CD4-positive, alpha-beta T cell treated with Interleukin-17A for 4 hours (primary cell): ENCODE results near the gene PLXNA4.

Experiments used
- DNase-seq: peaks from one replicate; pipeline ENCODE4 v3.0.0-alpha.2; 2020; ENCODE audit warnings: mixed read lengths

PLXNA4 gene

DNA sequence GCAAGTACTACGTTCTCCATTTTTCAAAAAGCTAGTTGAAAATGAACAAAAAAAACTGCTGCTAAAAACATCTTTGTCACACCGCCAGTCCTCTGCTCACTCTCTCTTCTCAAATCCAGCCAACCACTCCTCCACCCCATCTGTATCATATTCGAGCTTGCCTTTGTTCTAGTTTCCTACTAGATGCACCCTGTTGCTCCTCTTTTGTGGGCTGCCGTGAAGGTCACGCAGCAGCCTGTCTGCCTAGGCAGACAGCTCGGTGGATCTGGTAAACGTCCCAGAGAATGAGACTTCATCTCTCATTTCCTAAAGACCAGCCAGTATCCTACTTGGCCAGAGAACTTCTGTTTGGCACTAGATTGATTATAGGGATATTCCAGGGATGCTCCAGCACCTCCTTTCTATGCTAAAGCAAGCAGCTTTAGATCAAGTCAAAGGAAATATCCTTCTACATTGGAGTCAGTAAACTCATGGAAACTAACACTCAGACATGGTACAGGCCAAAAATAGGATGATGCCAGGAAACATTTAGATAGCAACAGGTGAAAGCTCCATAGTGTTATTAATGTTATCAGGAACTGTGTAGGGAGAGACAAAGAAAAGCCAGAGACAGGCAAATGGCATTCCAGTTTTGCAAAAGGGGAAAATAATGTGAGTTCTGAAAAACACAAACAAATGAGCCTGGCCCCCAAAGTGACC is 8.7 kb upstream of the PLXNA4 start:
- DNase-seq = no peak

DNA sequence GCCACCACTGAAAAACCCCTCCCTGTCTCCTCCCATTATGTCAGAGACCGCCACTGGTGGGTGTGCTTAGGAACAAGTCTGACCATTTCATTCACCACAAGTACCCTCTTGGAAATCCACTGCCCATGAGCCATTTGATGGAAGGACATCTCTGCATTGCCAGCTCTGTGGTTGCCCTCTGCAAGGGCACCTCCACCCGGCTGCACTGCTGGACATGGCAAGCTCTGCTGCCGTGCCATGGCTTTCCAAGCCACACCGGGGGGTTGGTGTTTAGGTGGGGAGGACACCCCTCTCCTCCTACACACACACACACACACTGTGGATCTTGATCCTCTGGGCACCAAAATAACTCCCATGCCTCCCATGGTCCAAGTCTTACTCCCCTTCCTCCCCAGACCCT is 5.2 kb upstream of the PLXNA4 start:
- DNase-seq = no peak

DNA sequence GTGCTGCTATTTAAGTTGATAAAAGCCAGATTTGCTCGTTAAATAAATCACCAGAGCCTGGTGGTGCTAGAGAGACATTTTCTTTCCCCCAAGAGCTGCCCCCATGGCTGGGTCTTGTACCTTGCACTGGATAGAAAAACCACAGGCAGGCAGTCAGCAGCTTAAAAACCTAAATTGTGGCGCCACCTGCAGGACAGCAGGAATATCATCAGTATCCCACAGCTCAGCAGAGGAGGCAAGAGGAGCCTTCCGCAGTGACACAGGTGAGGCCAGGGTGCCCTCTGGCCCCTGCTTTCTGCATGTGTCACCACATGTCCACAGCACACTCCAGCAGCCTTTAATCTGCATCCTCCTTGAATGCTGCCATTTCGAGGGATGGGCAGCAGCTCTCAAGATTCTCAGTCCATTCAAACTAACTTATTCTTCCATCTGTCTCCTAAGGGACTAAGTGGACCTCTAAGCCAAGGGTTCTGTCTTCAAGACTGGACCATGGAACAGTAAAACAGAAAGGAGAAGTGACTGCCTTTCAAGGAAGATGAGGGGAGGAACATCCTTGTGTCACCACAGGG is 4.5 kb upstream of the PLXNA4 start:
- peak; percentile 82 for DNase-seq

DNA sequence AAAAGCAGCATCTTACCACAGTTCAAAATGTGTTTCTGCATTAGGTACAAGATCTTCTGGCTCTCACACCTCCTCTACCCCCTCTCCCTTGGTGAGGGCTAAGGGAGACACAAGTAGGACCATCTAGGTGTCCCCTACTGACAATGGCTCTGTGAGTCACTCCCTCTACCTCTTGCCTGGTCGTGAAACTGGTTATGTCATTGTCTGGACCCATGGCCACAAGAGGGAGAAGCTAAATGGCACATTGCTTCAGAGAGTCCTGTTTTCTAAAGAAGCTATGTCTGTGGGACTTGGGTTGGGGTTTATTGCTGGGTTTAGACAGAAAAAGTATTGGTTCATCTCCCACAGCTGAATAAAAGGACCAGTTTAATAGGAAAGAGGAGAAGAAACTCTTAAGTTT is 4.0 kb upstream of the PLXNA4 start:
- DNase-seq = no peak

DNA sequence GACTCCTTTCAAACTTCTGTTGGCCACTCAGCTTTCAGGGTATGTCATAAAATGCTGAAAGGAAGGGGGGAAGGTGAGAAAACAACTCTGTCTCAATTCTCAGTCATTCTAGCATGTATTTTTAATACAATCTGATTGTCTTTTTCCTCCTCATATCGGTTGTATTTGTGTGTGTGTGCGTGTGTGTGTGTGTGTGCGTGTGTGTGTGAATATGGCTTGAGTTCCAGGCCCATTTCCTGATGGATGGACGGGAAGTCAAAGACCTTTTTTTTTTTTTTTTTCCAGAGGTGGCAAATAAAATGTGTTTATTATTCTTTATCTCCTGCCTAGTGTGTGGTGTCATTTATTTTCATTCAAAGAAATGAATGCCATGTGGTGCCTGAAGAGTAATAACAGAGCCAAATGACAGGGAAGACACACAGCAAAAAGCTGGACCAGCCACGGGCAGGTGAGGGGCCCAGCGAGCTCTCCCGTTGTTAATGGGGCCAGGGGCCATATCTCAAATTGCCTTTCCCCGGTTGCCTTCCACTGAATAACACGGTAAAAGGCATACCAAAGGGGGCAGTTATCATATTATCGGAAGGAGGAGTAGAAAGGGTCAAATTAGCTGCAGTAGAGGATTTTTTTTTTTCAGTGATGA is 3.1 kb upstream of the PLXNA4 start:
- no peak for DNase-seq

DNA sequence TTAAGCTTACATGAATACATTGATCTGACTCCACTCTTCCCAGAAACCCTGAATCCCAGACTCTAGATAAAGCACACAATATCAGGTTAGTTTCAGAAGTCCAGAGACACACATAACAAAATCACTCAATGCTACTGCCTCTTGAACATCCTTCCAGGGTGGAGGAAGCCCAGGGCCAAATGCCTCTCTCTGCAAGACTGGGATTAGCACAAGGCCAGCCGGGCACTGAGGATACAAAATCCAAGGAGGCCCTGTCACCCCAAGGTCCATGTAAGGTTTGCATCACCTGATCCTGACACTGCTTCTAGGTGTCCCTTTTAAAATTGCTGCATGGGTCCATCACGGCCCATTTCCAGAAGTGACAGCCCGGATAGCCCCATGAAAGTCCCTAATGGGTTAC is 2.6 kb upstream of the PLXNA4 start:
- no peak for DNase-seq

DNA sequence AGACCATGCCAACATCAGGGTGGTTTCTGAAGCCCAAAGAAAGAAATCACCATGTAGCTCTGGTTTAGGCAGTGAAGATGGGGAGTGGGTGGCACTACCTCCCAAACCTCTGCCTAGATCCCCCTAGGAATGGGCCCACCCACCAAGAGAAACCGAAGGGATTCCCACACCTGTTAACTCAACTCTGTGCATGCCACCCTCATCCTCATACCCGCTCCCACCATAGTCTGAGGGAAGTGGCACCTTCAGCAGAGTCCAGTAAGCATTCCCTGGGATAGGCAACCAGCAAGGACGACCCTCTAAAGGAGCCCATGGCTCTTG is 1.7 kb upstream of the PLXNA4 start:
- DNase-seq = no peak

DNA sequence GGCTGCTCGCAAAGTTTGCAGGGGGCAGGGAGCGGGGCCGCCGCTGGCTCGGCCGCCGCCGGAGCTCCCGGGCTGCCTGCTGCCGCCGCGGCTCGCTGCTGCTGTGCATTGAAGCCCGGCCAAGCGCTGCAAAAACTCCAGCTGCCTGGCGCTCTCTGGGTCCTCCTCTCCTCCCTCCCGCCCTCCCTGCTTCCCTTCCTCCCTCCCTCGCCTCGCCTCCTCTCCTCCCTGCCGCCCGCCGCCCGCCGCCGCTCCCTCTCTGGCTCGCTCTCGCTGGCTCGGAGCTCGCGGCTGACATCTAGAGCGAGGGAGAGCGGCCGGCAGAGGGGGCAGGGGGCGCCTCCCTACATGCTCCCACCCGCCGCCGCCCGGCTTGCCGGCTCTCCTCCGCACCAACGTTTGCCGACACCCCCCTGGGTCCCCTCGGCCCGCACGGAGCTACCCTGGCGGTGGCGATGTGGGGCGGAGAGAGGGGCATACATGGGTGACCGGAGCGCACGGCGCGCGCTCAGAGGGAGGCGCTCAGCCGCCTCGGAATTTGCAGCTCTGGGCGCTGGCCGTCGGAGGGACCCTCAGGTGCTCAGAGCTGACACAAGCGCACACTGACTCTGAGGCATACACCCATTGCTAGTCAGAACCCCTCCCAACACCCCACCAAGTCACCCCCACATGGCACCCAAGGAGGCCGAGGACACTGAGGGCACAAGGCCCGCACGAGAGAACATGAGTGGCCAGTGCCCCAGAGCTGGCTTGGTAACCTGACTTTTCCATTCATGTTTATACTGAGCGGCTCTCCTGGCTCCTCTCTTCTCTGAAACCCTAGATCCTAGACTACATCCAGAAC is 1.2 kb upstream of the PLXNA4 start:
- peak; percentile 15 for DNase-seq

DNA sequence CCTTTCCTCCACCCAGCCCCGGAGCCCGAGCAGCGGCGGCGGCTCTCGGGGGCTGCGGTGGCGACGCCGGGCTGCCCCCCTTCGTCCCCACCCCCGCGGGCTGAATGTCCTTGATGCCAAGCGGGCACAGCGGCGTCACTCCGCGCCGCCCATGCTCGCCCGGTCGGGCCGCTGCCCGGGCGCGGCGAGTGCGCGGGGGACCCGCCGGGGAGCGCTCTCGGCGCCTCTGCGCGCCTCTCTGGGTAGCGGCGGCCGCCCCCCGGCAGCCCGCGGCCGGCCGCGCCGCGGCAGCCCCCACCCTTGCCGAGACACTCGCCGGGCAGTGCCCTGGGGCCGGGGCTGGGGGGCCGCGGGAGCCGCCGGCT is 433 bp upstream of the PLXNA4 start:
- no peak for DNase-seq

DNA sequence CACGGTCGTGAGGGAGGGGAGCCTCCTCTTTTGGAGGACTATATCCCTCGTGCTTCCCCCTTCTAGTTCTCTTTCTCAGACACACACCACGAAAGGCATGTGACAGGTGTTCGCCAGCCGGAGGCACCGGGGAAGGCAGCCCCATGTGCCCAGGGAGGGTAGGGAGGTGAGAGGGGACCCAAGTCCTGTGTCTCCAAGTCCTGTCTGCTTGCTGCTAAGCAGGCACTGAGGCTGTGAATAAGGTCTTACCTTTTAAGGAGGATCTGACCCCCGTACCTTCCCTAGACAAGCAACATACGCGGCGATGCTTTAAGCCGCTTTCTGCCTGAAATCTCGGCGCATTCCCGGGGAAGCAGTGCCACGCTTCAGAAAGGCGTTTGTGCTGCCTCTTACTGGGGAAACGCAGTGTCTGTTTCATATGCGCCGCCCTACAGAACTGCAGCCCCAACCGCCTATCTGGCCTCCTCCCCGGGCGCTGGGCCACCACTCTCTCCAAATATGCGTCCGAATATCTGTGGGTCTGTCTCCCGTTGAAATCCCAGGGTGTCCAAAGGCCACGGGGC is 770 bp downstream of the PLXNA4 start:
- peak; percentile 19 for DNase-seq

DNA sequence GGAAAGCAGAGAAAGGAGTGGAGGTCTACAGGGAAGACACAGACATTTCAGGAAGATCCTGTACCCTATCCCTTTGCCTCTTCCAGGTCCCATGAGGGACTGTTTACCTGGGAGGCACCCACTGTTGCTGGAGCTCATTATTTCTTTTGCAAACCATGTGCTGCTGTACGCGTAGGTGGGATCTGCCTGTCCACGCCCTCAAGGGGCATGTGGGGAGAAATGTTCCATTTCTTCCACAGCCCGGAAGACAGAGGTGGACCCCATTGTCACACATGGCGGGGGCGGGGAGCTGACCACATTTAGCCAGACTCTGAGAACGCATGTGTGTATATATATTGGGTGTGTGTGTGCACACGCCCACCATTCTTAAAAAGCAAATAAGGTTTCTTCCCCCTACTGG is 2.0 kb downstream of the PLXNA4 start:
- DNase-seq = no peak

DNA sequence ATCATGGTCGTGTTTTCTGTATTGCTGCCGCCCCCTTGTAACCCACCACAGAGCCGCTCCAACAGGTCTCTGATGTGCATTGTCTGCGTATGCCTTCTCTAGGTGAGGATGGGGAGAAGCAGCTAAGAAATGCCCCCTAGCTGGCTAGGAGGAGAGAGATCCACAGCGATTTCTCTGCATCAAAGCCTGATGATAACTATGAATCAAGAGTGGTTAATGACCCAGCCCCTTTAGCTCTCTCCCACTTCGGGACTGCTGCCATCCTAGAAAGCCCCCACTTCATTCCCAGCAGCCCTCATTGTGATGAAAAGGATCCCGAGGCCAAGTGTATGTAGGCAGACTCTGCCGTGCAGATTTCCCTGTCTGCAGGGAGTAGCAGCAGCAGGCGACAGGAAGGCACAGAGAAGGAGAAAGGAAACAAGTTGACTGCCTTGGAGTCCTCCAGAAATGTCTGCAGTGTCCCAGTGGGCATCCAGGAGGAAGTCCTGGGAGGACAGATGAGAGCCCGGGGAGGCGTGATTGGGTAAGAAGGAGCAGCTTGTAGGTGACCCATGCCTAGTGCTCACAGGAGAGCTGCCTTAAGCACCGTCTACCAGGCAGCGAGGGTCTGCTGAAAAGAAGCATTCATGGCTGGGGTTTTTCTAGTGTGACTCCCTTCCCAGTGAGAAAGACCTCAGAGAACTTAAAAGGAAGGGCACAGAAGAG is 2.9 kb downstream of the PLXNA4 start:
- no peak for DNase-seq

DNA sequence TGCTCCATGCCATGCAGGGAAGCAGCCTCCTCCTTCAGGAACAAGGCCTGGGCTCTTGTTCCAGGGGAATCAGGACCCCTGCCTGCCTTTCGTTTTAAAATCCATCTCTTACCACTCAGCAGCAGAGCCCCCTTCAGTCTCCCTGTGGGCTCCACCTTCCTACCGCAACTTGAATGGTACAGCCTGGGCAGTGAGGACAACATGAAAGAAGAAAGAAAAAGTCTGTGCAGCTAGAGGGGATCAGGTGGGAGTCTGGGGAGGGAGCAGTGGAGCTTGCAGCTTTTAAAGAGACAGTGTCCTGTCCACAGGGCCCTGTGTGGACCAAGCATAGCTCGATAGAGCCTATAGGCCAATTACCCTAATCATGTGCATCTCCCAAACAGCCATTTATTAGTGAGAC is 3.7 kb downstream of the PLXNA4 start:
- no peak for DNase-seq

DNA sequence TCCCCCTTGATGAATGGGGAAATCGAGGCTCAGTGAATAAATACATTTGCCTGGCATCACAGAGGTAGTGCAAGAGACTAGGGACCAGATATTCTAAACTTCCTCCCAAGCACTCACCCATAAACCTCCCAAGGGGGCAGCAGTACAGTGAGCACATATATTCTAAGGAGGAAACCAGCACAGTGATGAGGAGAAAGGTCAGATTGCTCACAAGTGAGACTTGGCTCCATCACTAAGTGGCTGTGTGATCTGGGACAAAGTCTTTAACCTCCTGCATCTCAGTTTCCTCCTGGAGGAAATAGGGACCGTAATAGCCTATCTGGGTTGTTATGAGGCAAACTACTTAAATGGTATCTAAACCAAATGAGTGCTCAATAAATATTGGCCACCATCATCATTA is 4.3 kb downstream of the PLXNA4 start:
- DNase-seq = no peak

DNA sequence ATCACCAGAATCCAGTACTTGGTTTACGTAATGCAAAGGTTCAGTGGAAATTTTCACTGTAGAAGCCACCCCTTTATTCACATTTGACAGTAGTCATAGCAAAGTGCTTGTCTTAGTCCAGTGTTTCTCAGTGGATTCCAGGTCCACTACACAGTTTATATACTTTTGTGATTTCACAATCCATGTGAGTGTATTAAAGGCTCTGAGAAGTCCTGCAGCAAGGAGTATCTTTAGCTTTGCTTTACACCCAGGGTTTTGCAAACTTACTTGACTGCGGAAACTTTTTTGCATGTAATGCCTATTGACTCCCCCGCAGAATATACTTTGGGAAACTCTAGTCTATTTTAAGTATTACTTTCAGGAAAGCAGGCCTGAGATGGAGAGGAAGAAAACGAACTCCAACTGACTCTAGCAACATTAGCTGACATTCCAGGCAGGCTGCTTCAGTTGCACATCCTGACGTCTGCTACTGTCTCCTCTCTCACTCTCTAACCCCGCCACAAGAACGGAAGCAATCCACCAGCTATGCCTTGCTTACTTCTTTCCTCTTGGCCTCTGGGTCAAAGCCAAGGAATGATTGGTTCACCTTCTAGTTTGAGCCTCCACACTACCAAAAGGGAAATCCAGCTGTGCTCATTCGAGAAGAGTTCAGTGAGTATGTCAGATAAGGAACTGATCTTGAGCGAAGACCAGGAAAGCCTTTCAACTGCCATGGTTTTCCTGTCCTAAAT is 6.2 kb downstream of the PLXNA4 start:
- no peak for DNase-seq

DNA sequence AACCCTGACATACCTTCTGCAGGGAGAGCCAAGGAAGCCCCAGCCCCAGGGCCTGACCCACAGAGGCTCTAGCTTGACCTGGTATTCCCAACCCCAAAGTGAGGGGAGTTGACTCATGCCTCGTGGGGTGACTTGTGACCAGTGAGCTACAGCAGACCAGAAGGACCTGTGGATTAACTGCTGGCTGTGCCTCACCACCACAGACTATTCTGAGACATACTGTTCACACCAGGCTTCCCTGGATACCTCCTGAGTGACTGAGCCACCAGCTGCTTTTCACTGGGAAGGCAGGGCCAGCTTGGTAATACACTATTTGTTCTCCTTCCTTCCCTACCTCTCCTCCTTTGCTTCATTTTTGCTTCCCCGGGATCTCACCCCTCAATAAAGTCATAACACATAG is 7.3 kb downstream of the PLXNA4 start:
- DNase-seq = no peak

DNA sequence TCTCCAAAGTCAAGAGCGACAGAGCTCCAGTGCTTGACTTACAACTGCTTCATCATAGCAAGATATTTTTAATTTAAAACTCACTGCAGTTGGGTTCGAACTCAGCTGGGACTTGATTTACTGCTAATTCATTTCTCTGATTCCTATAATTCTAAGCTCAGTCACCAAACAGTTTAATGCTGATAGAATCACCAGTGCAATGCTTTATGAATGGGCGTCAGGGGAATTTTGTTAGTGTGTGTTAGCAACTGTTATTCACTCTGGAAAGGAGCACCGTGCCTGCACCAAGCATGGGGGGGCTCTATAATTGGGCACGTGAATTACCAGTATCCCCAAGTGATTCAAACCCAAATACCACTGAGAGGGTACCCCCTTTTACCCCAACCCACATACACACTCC is 10.4 kb downstream of the PLXNA4 start:
- no peak for DNase-seq

DNA sequence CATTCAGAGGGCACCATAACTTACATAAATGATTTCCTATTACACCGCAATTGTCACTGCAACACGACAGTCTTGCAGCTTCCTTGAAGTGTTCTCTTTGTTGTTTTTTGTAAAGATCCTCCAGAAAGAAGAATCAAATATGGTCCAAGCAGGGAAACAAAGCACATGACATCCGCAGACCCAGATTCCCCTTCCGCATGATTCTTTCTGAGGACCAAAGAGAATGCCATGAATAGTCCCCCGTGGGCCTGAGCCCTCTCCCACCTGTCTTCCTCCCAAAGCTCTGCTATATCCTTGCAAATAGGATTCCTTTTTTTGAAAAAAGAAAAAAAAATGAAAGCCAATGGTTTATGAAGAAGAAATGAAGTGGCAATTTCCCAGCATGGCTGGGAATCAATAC is 10.8 kb downstream of the PLXNA4 start:
- no peak for DNase-seq

DNA sequence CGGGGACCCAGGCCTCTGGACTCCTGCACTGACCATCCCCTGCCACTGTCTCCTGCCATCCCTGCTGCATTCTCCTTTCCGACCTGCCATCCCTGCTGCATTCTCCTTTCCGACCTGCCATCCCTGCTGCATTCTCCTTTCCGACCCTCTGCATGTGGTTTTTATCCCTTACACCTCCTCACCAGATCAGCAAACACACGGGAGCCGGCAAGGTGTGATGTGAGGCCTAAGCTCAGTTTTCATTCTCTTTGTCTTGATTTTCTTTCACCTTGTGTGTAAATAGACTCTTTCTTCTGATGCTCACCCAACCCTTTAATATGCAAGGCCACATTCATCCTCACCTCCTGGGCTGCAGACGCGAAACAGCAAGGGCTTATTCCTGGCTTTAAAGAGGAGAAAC is 11.4 kb downstream of the PLXNA4 start:
- no peak for DNase-seq

DNA sequence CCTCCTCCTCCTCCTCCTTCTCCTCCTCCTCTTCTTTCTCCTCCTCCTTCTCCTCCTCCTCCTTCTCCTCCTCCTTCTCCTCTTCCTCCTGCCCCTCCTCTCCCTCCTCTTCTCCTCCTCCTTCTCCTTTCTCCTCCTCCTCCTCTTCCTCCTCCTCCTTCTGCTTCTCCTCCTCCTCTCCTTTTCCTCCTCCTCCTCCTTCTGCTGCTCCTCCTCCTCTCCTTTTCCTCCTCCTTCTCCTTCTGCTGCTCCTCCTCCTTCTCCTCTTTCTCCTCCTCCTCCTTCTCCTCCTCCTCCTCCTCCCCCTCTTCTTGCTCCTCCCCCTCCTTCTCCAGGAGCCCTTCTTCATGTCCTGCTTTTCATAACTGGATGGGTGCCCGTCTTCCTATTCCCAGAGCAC is 12.2 kb downstream of the PLXNA4 start:
- no peak for DNase-seq

DNA sequence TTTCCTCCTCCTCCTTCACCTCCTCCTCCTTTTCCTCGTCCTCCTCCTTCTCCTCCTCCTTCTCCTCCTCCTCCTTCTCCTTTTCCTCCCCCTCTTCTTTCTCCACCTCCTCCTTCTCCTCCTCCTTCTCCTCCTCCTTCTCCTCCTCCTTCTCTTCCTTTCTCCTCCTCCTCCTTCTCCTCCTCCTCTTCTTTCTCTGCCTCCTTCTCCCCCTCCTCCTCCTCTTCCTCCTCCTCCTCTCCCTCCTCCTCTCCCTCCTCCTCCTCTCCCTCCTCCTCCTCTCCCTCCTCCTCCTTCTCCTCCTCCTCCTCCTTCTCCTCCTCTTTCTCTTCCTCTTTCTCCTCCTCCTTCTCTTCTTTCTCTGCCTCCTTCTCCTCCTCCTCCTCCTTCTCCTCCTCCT is 13.6 kb downstream of the PLXNA4 start:
- DNase-seq = no peak

DNA sequence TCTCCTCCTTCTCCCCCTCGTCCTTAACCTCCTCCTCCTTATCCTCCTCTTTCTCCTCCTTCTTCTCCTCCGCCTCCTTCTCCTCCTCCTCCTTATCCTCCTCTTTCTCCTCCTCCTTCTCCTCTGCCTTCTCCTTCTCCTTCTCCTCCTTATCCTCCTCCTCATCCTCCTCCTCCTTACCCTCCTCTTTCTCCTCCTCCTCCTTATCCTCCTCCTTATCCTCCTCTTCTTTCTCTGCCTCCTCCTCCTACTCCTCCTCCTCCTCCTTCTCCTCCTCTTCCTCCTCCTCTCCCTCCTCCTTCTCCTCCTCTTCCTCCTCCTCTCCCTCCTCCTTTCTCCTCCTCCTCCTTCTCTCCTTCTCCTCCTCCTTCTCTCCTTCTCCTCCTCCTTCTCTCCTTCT is 14.5 kb downstream of the PLXNA4 start:
- no peak for DNase-seq
